Measurements from ENCODE around the gene LY6G5C. TPM values are rescaled to one million over a fixed set of nuclear protein-coding genes. Genes with fewer than 3 reads are reported as not detected.
A peak's percentile ranks its signal among the peaks of the same experiment; 100 is the strongest.

LY6G5C gene
- total RNA-seq, 1 donor from 2014 or later: 6.5 TPM

DNA sequence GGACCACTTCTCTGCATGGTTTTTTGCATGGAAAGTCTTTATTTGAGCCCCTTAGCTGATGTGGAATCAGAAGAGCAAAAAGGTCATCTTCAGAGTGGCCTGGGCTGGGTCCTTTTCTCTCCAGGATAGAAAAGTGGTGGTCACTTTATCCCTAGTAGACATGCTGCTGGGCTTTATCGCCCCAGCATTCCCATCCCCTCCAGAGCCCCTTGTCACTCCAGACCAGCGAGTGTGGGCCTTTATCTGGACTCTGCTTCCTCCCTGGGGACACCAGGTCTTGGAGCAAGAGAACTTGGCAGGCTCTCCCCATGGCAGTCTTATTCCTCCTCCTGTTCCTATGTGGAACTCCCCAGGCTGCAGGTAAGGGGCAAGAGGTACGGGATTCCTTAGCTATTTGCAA lies 25.7 kb upstream of the LY6G5C start, which contains the start of gene LY6G6F:
TSS of gene LY6G6F (plus strand) at position 268 of the 400 bp plus-strand sequence. CDS start at position 309, 41 bp downstream.
- H3K27ac Mint-ChIP-seq: no peak within 1 kb of the TSS
- no peak for TF ChIP-seq CTCF (IDR thresholded peaks at IDR 0.05; ENCODE audit: unreplicated experiment)
- H3K9me3 Mint-ChIP-seq (ENCODE audit: low read depth): no peaks in the 10 kb centered on the region
- no peak within 1 kb of the TSS for H3K4me3 Mint-ChIP-seq (ENCODE audit: low read depth)
- peaks cover 9% of the 10 kb centered on the region for H3K4me1 Mint-ChIP-seq (ENCODE audit: low read depth)
- H3K27me3 Mint-ChIP-seq: no peaks in the 10 kb centered on the region
- no peak for DNase-seq (ENCODE audit: low spot score, unreplicated experiment)
- no peaks in the 10 kb centered on the region for H3K36me3 Mint-ChIP-seq (ENCODE audit: insufficient read depth)

DNA sequence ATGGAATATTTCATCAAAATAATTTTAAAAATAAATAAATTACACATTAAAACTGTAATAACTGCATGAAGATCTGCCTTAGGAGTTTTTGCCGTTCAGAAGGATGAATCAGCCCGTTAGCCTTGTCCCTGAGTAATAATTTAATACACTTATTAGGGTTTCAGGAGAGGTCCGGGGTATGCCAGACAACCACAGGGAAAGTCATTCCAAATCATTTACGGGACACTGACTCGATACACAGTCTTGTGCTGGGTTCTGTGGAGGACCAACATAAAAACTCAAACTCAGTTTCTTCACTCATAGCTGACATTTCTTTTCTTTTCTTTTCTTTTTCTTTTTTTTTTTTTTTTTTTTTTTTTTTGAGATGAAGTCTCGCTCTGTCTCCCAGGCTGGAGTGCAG lies 25.1 kb upstream of the LY6G5C start:
- DNase-seq (ENCODE audit: low spot score, unreplicated experiment): no peak
- no peak overlapping the region for H3K27ac Mint-ChIP-seq
- peaks cover 2% of the 10 kb centered on the region for H3K36me3 Mint-ChIP-seq (ENCODE audit: insufficient read depth)
- no peak for TF ChIP-seq CTCF (IDR thresholded peaks at IDR 0.05; ENCODE audit: unreplicated experiment)
- no peaks in the 10 kb centered on the region for H3K9me3 Mint-ChIP-seq (ENCODE audit: low read depth)
- no peaks in the 10 kb centered on the region for H3K27me3 Mint-ChIP-seq
- H3K4me3 Mint-ChIP-seq (ENCODE audit: low read depth): no peak overlapping the region
- H3K4me1 Mint-ChIP-seq (ENCODE audit: low read depth): peaks cover 15% of the 10 kb centered on the region

- peak within 1 kb of the TSS; percentile 95 for H3K27ac Mint-ChIP-seq
- H3K9me3 Mint-ChIP-seq (ENCODE audit: low read depth): no peaks in the 10 kb centered on the region
- no peaks in the 10 kb centered on the region for H3K27me3 Mint-ChIP-seq
- TF ChIP-seq CTCF (IDR thresholded peaks at IDR 0.05; ENCODE audit: unreplicated experiment): no peak
- H3K4me3 Mint-ChIP-seq (ENCODE audit: low read depth): peak within 1 kb of the TSS; percentile 96
- DNase-seq (ENCODE audit: low spot score, unreplicated experiment): peak; percentile 92
- peaks cover 4% of the 10 kb centered on the region for H3K36me3 Mint-ChIP-seq (ENCODE audit: insufficient read depth)
- peaks cover 18% of the 10 kb centered on the region for H3K4me1 Mint-ChIP-seq (ENCODE audit: low read depth)
These were observed 22.2 kb upstream of the LY6G5C start, which contains the start of gene ABHD16A for GRCh38 chr6:31702819-31703716. Gene ABHD16A (minus strand): TSS chr6:31703324. CDS start chr6:31703281, 43 bp downstream.

DNA sequence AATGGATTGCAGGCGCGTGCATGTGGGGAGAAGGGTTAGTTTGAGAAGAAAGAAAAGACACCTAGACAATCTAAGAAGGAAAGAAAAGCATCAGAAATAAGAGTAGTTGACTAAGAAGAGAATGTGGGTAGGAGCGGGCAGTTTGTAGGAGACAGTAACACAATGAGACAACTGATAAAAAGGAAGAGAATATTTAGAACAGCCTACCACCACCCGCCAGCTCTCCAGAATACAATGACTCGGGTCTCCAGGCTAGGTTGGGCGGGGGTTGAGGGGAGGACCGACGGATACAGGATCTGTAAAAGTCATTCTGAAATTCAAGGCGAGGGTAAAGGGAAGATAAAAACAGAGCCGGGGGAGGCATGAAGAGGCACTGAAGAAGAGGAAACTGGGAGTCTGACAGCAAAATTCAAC lies 21.5 kb upstream of the LY6G5C start:
- Mint-ChIP-seq H3K27ac (peak overlapping the region; percentile 95), H3K9me3 (ENCODE audit: low read depth) (no peaks in the 10 kb centered on the region), H3K4me1 (ENCODE audit: low read depth) (peaks cover 19% of the 10 kb centered on the region), H3K4me3 (ENCODE audit: low read depth) (peak overlapping the region; percentile 96), H3K27me3 (no peaks in the 10 kb centered on the region), H3K36me3 (ENCODE audit: insufficient read depth) (peaks cover 11% of the 10 kb centered on the region)
- no peak for TF ChIP-seq CTCF (IDR thresholded peaks at IDR 0.05; ENCODE audit: unreplicated experiment)
- DNase-seq (ENCODE audit: low spot score, unreplicated experiment): no peak

DNA sequence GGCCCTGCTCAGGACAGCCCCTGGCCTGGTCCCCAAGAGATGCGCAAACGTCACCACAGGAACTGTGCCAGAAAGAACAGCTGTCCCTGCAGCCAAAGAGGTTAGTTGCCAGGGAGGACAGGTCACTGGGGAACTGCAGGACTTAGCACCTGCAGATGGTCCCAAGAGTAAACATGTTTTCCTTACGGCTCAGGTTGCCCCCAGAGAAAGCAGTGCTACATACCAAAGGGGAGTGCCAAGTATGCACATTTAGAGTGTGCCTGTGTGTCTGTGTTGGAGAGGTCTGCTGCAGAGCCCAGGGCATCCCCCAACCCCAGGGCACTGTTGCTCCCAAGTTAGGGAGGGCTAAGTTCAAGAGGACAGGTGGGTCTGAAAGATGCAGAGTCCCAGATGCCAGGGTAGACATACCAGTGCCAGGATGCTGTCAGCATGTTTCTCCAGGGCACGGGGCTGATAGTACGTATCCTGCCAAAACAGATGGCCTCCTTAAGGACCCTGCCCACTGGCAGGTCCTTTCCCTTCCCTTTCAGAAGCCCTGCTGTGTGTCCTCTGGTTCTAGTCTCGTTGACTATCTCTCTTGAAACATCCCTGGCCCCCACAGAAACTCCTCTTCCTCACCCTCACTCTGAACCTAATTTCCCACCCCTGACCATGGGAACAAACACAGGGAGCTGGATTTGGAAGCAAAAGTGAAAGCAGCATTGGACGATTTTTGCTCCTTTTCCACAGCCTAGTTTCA lies 21.0 kb upstream of the LY6G5C start:
- no peak for DNase-seq (ENCODE audit: low spot score, unreplicated experiment)
- H3K27me3 Mint-ChIP-seq: no peaks in the 10 kb centered on the region
- H3K9me3 Mint-ChIP-seq (ENCODE audit: low read depth): no peaks in the 10 kb centered on the region
- peak overlapping the region; percentile 96 for H3K4me3 Mint-ChIP-seq (ENCODE audit: low read depth)
- H3K36me3 Mint-ChIP-seq (ENCODE audit: insufficient read depth): peaks cover 14% of the 10 kb centered on the region
- H3K4me1 Mint-ChIP-seq (ENCODE audit: low read depth): peaks cover 20% of the 10 kb centered on the region
- H3K27ac Mint-ChIP-seq: peak overlapping the region; percentile 95
- TF ChIP-seq CTCF (IDR thresholded peaks at IDR 0.05; ENCODE audit: unreplicated experiment): no peak
